GM23338 (cell line): ENCODE data around the gene TMEM169. TPM values are rescaled to one million over a fixed set of nuclear protein-coding genes. Genes with fewer than 3 reads are reported as not detected.

Experiments used
- ATAC-seq: fragments of 200-7000 bp; cut with Tn5 transposase; 3 replicates; pipeline ENCODE4 v1.9.1; 2020
- DNase-seq: peaks from one replicate; pipeline ENCODE4 v3.0.0-alpha.2; 2015; ENCODE audit warnings: low spot score
- H2AFZ ChIP-seq: fragments of 200-600 bp; sonication (generic); 2 replicates; pipeline ENCODE4 v1.8.0; 2016; ENCODE audit warnings: antibody characterized with exemption, mild to moderate bottlenecking, moderate library complexity
- H3F3A ChIP-seq: fragments of 200-600 bp; sonication (generic); replicated peaks from 2 replicates; pipeline ENCODE4 v1.8.0; 2017; ENCODE audit warnings: antibody characterized with exemption, mixed run types, low read depth
- H3K27ac ChIP-seq: fragments of 200-600 bp; sonication (generic); 2 replicates; pipeline ENCODE4 v1.6.1; 2016; ENCODE audit warnings: low read depth
- H3K27me3 ChIP-seq: fragments of 200-600 bp; sonication (generic); 2 replicates; pipeline ENCODE4 v1.8.0; 2016; ENCODE audit warnings: mild to moderate bottlenecking, mixed run types, moderate library complexity; ENCODE audit not compliant: insufficient read depth
- H3K36me3 ChIP-seq: fragments of 200-600 bp; sonication (generic); 2 replicates; pipeline ENCODE4 v1.8.0; 2016; ENCODE audit warnings: mild to moderate bottlenecking; ENCODE audit not compliant: insufficient read depth
- H3K4me1 ChIP-seq: fragments of 200-600 bp; sonication (generic); 2 replicates; pipeline ENCODE4 v1.8.0; 2016; ENCODE audit warnings: mild to moderate bottlenecking, moderate library complexity; ENCODE audit not compliant: insufficient read depth
- H3K4me2 ChIP-seq: fragments of 200-600 bp; sonication (generic); 2 replicates; pipeline ENCODE4 v1.7.1; 2017; ENCODE audit warnings: mixed run types
- H3K4me3 ChIP-seq: fragments of 200-600 bp; sonication (generic); 2 replicates; pipeline ENCODE4 v1.6.1; 2016; ENCODE audit warnings: mixed run types
- H3K79me2 ChIP-seq: fragments of 200-600 bp; sonication (generic); replicated peaks from 2 replicates; pipeline ENCODE4 v1.8.0; 2017; ENCODE audit warnings: mild to moderate bottlenecking; ENCODE audit not compliant: insufficient read depth
- H3K9me2 ChIP-seq: fragments of 200-600 bp; sonication (generic); 2 replicates; pipeline ENCODE4 v1.8.0; 2017; ENCODE audit not compliant: insufficient read depth
- H4K20me1 ChIP-seq: fragments of 200-600 bp; sonication (generic); replicated peaks from 2 replicates; pipeline ENCODE4 v1.8.0; 2017; ENCODE audit warnings: mild to moderate bottlenecking; ENCODE audit not compliant: insufficient read depth
- H3K27ac Mint-ChIP-seq: 2 replicates; pipeline ENCODE4 v1.8.0; 2020; ENCODE audit warnings: inconsistent platforms, mild to moderate bottlenecking, moderate library complexity, mixed read lengths
- H3K27me3 Mint-ChIP-seq: 3 replicates; pipeline ENCODE4 v1.8.0; 2022; ENCODE audit warnings: low read depth, mild to moderate bottlenecking, moderate library complexity, mixed read lengths, inconsistent platforms; ENCODE audit not compliant: insufficient read depth, poor library complexity
- H3K36me3 Mint-ChIP-seq: 3 replicates; pipeline ENCODE4 v1.8.0; 2021; ENCODE audit warnings: low read depth, mild to moderate bottlenecking, inconsistent platforms, moderate library complexity, mixed read lengths
- H3K4me1 Mint-ChIP-seq: 3 replicates; pipeline ENCODE4 v1.8.0; 2020; ENCODE audit warnings: mild to moderate bottlenecking, inconsistent platforms, mixed read lengths
- H3K4me3 Mint-ChIP-seq: 3 replicates; pipeline ENCODE4 v1.8.0; 2021; ENCODE audit warnings: moderate library complexity, mild to moderate bottlenecking, inconsistent platforms, mixed read lengths
- H3K9me3 Mint-ChIP-seq: 3 replicates; pipeline ENCODE4 v1.8.0; 2020; ENCODE audit warnings: moderate library complexity, mild to moderate bottlenecking, inconsistent platforms, mixed read lengths
- NANOG ChIP-seq: IDR thresholded peaks from 2 replicates; pipeline ENCODE4 v1.6.1; 2016; ENCODE audit warnings: antibody characterized with exemption, borderline replicate concordance
- POLR2AphosphoS5 ChIP-seq: IDR thresholded peaks from 2 replicates; pipeline ENCODE4 v1.6.1; 2016; ENCODE audit warnings: antibody characterized with exemption, low read depth
- ZNF114 ChIP-seq: fragments of 250-450 bp; sonication (Bioruptor Pico); IDR thresholded peaks from 2 replicates; pipeline ENCODE4 v1.5.0; 2020; ENCODE audit warnings: mild to moderate bottlenecking, moderate library complexity
- ZNF331 ChIP-seq: fragments of 250-450 bp; sonication (Bioruptor Pico); IDR thresholded peaks from 2 replicates; pipeline ENCODE4 v1.5.0; 2020; ENCODE audit warnings: low read depth, mild to moderate bottlenecking, moderate library complexity
- polyA plus RNA-seq: library from polyadenylated mRNA; unstranded; fragments of >200 nt; fragmentation: Nextera tagmentation; extraction: Ambion mirVana; gene quantifications from 2 replicates; pipeline ENCODE4 v1.2.1, GENCODE V29; 2016
- total RNA-seq: library from RNA; depleted of rRNA; stranded (reverse); fragments of >200 nt; shearing (Covaris generic); gene quantifications from 2 replicates; pipeline ENCODE4 v1.2.3, GENCODE V29; 2014
- TF ChIP-seq, protein P1 (sequence below): fragments of 250-450 bp; sonication (Bioruptor Pico); IDR thresholded peaks from 2 replicates; pipeline ENCODE4 v1.5.0; 2020; ENCODE audit warnings: mild to moderate bottlenecking, moderate library complexity

TMEM169 gene
- total and polyA plus RNA-seq, 2 experiments from 2014 or later: 1.4 to 3.9 TPM

DNA sequence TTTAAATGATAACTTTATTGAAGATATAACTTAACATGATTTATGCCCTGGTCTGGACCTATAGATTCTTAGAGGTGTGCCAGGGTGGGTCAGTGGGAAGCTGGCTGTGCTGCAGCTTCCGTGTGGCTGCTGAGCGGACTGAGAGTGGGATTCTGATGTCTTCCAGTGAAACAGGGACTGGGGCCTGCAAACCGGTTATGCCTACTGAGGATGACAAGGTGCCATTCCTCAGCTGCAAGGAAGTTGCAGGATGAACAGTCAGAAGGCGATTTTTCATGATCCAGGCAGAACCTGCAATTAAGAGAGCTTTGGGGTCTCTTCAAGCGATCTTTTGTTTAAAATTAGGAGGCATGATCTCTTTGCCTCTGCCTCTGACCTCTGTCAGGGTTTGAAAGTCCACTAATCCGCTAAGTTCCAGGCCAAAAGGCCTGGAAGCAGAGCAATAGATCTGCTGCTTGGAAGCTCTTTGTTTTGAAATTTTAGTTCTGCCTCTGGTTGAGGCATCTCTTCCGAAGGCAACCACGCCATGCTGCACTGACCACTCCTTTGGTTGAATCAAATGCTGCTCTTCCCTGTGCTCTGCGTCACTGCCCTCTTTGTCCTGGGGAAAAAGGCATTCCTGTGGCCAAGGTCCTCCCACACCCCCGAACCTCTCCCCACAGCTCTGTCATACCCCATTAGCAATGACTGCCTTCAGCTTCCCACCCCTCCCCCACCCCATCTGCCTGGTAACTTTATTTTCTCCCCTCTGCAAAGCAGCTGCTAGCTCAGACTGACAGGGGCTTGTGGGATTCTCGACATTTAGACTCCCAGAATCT, 2.0 kb downstream of the TMEM169 start (continued):
- TF ChIP-seq, protein P1, sequence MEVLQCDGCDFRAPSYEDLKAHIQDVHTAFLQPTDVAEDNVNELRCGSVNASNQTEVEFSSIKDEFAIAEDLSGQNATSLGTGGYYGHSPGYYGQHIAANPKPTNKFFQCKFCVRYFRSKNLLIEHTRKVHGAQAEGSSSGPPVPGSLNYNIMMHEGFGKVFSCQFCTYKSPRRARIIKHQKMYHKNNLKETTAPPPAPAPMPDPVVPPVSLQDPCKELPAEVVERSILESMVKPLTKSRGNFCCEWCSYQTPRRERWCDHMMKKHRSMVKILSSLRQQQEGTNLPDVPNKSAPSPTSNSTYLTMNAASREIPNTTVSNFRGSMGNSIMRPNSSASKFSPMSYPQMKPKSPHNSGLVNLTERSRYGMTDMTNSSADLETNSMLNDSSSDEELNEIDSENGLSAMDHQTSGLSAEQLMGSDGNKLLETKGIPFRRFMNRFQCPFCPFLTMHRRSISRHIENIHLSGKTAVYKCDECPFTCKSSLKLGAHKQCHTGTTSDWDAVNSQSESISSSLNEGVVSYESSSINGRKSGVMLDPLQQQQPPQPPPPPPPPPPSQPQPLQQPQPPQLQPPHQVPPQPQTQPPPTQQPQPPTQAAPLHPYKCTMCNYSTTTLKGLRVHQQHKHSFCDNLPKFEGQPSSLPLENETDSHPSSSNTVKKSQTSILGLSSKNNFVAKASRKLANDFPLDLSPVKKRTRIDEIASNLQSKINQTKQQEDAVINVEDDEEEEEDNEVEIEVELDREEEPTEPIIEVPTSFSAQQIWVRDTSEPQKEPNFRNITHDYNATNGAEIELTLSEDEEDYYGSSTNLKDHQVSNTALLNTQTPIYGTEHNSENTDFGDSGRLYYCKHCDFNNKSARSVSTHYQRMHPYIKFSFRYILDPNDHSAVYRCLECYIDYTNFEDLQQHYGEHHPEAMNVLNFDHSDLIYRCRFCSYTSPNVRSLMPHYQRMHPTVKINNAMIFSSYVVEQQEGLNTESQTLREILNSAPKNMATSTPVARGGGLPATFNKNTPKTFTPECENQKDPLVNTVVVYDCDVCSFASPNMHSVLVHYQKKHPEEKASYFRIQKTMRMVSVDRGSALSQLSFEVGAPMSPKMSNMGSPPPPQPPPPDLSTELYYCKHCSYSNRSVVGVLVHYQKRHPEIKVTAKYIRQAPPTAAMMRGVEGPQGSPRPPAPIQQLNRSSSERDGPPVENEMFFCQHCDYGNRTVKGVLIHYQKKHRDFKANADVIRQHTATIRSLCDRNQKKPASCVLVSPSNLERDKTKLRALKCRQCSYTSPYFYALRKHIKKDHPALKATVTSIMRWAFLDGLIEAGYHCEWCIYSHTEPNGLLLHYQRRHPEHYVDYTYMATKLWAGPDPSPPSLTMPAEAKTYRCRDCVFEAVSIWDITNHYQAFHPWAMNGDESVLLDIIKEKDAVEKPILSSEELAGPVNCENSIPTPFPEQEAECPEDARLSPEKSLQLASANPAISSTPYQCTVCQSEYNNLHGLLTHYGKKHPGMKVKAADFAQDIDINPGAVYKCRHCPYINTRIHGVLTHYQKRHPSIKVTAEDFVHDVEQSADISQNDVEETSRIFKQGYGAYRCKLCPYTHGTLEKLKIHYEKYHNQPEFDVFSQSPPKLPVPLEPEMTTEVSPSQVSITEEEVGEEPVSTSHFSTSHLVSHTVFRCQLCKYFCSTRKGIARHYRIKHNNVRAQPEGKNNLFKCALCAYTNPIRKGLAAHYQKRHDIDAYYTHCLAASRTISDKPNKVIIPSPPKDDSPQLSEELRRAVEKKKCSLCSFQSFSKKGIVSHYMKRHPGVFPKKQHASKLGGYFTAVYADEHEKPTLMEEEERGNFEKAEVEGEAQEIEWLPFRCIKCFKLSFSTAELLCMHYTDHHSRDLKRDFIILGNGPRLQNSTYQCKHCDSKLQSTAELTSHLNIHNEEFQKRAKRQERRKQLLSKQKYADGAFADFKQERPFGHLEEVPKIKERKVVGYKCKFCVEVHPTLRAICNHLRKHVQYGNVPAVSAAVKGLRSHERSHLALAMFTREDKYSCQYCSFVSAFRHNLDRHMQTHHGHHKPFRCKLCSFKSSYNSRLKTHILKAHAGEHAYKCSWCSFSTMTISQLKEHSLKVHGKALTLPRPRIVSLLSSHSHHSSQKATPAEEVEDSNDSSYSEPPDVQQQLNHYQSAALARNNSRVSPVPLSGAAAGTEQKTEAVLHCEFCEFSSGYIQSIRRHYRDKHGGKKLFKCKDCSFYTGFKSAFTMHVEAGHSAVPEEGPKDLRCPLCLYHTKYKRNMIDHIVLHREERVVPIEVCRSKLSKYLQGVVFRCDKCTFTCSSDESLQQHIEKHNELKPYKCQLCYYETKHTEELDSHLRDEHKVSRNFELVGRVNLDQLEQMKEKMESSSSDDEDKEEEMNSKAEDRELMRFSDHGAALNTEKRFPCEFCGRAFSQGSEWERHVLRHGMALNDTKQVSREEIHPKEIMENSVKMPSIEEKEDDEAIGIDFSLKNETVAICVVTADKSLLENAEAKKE: no peak
- TF ChIP-seq POLR2AphosphoS5 (no peak), ZNF114 (no peak)

DNA sequence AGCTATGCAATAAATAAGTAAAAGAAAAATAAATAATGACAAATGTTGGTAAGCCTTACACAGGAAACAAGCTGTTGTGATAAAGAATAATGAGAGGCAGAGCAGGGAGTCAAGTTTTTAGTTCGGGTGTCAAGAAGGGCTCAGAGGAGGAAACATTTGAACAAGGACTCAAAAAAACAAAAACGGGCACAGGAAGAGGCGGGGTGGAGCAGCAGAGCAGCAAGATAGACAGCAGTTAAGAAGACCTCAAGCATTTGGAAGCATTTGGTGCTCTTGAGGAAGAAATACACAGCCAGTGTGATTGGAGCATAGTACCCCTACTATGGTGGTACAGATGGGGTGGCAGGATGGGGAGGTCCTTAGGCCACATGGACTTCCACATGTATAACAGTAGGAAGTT, 2.8 kb downstream of the TMEM169 start:
- H3K27ac Mint-ChIP-seq: peak overlapping the region; percentile 73
- no peaks in the 10 kb centered on the region for H4K20me1 ChIP-seq
- no peaks in the 10 kb centered on the region; the same call in 1 of the 2 replicates for H3F3A ChIP-seq
- no peak for DNase-seq
- no peak for ATAC-seq
- no peaks in the 10 kb centered on the region for H3K9me2 ChIP-seq
- peak overlapping the region; percentile 83; the same call in 1 of the 2 replicates for H3K4me3 ChIP-seq
- peaks cover 37% of the 10 kb centered on the region for H3K4me1 Mint-ChIP-seq
- no peaks in the 10 kb centered on the region for H3K36me3 Mint-ChIP-seq
- peak overlapping the region; percentile 52 for H3K27ac ChIP-seq
- peak overlapping the region; percentile 90 for H3K4me2 ChIP-seq
- no peak overlapping the region for H2AFZ ChIP-seq
- H3K4me1 ChIP-seq: peaks cover 33% of the 10 kb centered on the region
- no peaks in the 10 kb centered on the region for H3K27me3 Mint-ChIP-seq
- no peaks in the 10 kb centered on the region for H3K9me3 Mint-ChIP-seq
- H3K36me3 ChIP-seq: no peaks in the 10 kb centered on the region
- H3K79me2 ChIP-seq: peaks cover 20% of the 10 kb centered on the region
- H3K27me3 ChIP-seq: no peaks in the 10 kb centered on the region
- H3K4me3 Mint-ChIP-seq: no peak overlapping the region; the same call in 2 of the 3 replicates
- TF ChIP-seq, protein P1: no peak
- TF ChIP-seq NANOG: no peak
- TF ChIP-seq ZNF331 (CRISPR knock-in tag): no peak
